ENCODE data around the gene TCAP.

The TCAP gene

GRCh38 chr17:39669897-39670735 is 5.0 kb downstream of the TCAP start:
- Histone ChIP-seq H3K79me2 (ENCODE audit: insufficient read depth, low read length) (no peaks in the 10 kb centered on the region), H3K4me2 (ENCODE audit: low read depth, low read length, poor library complexity, severe bottlenecking) (no peak overlapping the region), H3K4me3 (ENCODE audit: low read length, poor library complexity, severe bottlenecking) (no peak overlapping the region), H3K36me3 (ENCODE audit: insufficient read depth, low read length) (no peaks in the 10 kb centered on the region), H3K9ac (ENCODE audit: low read depth, low read length, poor library complexity, severe bottlenecking) (no peak overlapping the region), H3K27me3 (ENCODE audit: insufficient read depth, low read length, poor library complexity, severe bottlenecking) (no peaks in the 10 kb centered on the region), H4K20me1 (ENCODE audit: insufficient read depth, low read length, poor library complexity, severe bottlenecking) (no peaks in the 10 kb centered on the region), H3K4me1 (ENCODE audit: insufficient read depth, low read length, poor library complexity, severe bottlenecking) (no peaks in the 10 kb centered on the region), H3K9me2 (replicated peaks; ENCODE audit: low read depth, low read length) (no peaks in the 10 kb centered on the region), H3F3A (ENCODE audit: low read depth) (no peaks in the 10 kb centered on the region), H2AFZ (ENCODE audit: low read length) (no peak overlapping the region), H3K9me3 (ENCODE audit: insufficient read depth, low read depth, low read length) (no peaks in the 10 kb centered on the region)
- TF ChIP-seq EZH2phosphoT487 (IDR thresholded peaks at IDR 0.05; ENCODE audit: borderline replicate concordance), result no peak
- TF ChIP-seq CTCF (conservative IDR thresholded peaks at IDR 0.05; ENCODE audit: low read length), result no peak

- Histone ChIP-seq H3K27me3 (ENCODE audit: insufficient read depth, low read length, poor library complexity, severe bottlenecking) (no peaks in the 10 kb centered on the region), H3K79me2 (ENCODE audit: insufficient read depth, low read length) (no peaks in the 10 kb centered on the region), H3K4me2 (ENCODE audit: low read depth, low read length, poor library complexity, severe bottlenecking) (no peak overlapping the region), H2AFZ (ENCODE audit: low read length) (no peak overlapping the region), H3K9ac (ENCODE audit: low read depth, low read length, poor library complexity, severe bottlenecking) (no peak overlapping the region), H4K20me1 (ENCODE audit: insufficient read depth, low read length, poor library complexity, severe bottlenecking) (no peaks in the 10 kb centered on the region), H3K9me2 (replicated peaks; ENCODE audit: low read depth, low read length) (no peaks in the 10 kb centered on the region), H3K36me3 (ENCODE audit: insufficient read depth, low read length) (no peaks in the 10 kb centered on the region), H3K9me3 (ENCODE audit: insufficient read depth, low read depth, low read length) (no peaks in the 10 kb centered on the region), H3F3A (ENCODE audit: low read depth) (no peaks in the 10 kb centered on the region), H3K4me3 (ENCODE audit: low read length, poor library complexity, severe bottlenecking) (no peak overlapping the region), H3K4me1 (ENCODE audit: insufficient read depth, low read length, poor library complexity, severe bottlenecking) (no peaks in the 10 kb centered on the region)
- TF ChIP-seq CTCF (conservative IDR thresholded peaks at IDR 0.05; ENCODE audit: low read length), result no peak
- TF ChIP-seq EZH2phosphoT487 (IDR thresholded peaks at IDR 0.05; ENCODE audit: borderline replicate concordance), result no peak
These were observed 5.6 kb downstream of the TCAP start for GRCh38 chr17:39670746-39671145.

- Histone ChIP-seq H3K79me2 (ENCODE audit: insufficient read depth, low read length) (no peaks in the 10 kb centered on the region), H3K9me2 (replicated peaks; ENCODE audit: low read depth, low read length) (no peaks in the 10 kb centered on the region), H3K4me3 (ENCODE audit: low read length, poor library complexity, severe bottlenecking) (no peak overlapping the region), H3K9me3 (ENCODE audit: insufficient read depth, low read depth, low read length) (no peaks in the 10 kb centered on the region), H3K4me1 (ENCODE audit: insufficient read depth, low read length, poor library complexity, severe bottlenecking) (no peaks in the 10 kb centered on the region), H3K4me2 (ENCODE audit: low read depth, low read length, poor library complexity, severe bottlenecking) (no peak overlapping the region), H4K20me1 (ENCODE audit: insufficient read depth, low read length, poor library complexity, severe bottlenecking) (no peaks in the 10 kb centered on the region), H3K36me3 (ENCODE audit: insufficient read depth, low read length) (no peaks in the 10 kb centered on the region), H2AFZ (ENCODE audit: low read length) (no peak overlapping the region), H3K27me3 (ENCODE audit: insufficient read depth, low read length, poor library complexity, severe bottlenecking) (no peaks in the 10 kb centered on the region), H3F3A (ENCODE audit: low read depth) (no peaks in the 10 kb centered on the region), H3K9ac (ENCODE audit: low read depth, low read length, poor library complexity, severe bottlenecking) (no peak overlapping the region)
- TF ChIP-seq EZH2phosphoT487 (IDR thresholded peaks at IDR 0.05; ENCODE audit: borderline replicate concordance) (no peak), CTCF (conservative IDR thresholded peaks at IDR 0.05; ENCODE audit: low read length) (peak; percentile 68)
These were observed 6.7 kb downstream of the TCAP start for GRCh38 chr17:39671651-39672521.

Measured in Loucy (cell line).